GM13976 (cell line): Measurements from ENCODE around the gene MAP4K2.

ENCODE experiments used
- DNase-seq: peaks from one replicate; pipeline ENCODE4 v3.0.0; 2012; ENCODE audit warnings: low spot score
- in situ Hi-C: fragments of 300-500 bp; cut with MboI; formaldehyde crosslinking; loops from one replicate; pipeline ENCODE4 v1.12.0; 2022; ENCODE audit warnings: low sequenced_read_pairs, mixed read lengths, inconsistent platforms; ENCODE audit not compliant: unreplicated experiment
- TF ChIP-seq, protein P1 (sequence below): IDR thresholded peaks from 2 replicates; pipeline ENCODE4 v1.5.1; 2012; ENCODE audit warnings: borderline replicate concordance, mild to moderate bottlenecking; ENCODE audit not compliant: insufficient read depth; ENCODE audit errors: extremely low read depth, missing control alignments, control extremely low read depth

The MAP4K2 gene

GRCh38 chr11:64758330-64759079 lies 44.5 kb downstream of the MAP4K2 start:
- DNase-seq: no peak
- in situ Hi-C loops: no loop called here
- TF ChIP-seq, protein P1, sequence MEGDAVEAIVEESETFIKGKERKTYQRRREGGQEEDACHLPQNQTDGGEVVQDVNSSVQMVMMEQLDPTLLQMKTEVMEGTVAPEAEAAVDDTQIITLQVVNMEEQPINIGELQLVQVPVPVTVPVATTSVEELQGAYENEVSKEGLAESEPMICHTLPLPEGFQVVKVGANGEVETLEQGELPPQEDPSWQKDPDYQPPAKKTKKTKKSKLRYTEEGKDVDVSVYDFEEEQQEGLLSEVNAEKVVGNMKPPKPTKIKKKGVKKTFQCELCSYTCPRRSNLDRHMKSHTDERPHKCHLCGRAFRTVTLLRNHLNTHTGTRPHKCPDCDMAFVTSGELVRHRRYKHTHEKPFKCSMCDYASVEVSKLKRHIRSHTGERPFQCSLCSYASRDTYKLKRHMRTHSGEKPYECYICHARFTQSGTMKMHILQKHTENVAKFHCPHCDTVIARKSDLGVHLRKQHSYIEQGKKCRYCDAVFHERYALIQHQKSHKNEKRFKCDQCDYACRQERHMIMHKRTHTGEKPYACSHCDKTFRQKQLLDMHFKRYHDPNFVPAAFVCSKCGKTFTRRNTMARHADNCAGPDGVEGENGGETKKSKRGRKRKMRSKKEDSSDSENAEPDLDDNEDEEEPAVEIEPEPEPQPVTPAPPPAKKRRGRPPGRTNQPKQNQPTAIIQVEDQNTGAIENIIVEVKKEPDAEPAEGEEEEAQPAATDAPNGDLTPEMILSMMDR: no peak

DNA sequence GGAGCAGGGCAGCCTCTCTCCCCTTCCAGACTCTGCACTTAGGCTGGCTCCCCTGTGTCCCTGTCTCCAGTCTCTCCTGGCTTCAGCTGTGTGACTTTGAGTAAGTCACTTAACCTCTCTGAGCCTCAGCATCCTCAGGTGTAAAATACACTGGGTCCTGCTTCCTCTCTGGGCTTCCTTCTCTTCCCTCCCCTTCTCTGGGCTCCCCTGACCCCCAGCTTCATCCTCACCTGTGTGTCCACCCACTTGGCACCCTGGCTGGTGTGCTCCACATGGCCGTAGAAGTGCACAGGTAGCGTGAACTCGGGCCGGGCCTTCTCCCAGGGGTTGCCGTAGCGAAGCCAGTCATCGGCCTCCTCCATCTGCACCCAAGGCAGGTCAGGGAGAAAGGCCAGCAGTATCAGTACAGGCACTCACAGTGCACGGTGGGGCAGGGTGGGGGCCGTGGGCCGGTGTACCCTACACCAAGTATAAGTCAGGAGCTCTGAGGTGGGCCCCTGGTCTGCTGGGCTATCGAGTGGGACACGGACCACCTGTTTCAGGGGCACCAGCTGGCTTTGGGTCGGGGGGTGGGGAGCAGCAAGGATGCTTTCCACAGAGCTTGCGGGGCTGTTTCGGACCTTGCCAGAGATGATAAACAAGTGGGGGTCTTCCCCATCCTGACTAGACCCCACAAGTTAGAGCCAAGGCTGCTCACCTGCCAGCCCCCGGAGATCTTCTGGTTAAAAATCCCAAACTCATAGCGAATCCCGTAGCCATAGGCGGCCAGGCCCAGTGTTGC lies 45.3 kb downstream of the MAP4K2 start:
- TF ChIP-seq, protein P1: no peak
- no peak for DNase-seq
- in situ Hi-C loops: no loop called here

DNA sequence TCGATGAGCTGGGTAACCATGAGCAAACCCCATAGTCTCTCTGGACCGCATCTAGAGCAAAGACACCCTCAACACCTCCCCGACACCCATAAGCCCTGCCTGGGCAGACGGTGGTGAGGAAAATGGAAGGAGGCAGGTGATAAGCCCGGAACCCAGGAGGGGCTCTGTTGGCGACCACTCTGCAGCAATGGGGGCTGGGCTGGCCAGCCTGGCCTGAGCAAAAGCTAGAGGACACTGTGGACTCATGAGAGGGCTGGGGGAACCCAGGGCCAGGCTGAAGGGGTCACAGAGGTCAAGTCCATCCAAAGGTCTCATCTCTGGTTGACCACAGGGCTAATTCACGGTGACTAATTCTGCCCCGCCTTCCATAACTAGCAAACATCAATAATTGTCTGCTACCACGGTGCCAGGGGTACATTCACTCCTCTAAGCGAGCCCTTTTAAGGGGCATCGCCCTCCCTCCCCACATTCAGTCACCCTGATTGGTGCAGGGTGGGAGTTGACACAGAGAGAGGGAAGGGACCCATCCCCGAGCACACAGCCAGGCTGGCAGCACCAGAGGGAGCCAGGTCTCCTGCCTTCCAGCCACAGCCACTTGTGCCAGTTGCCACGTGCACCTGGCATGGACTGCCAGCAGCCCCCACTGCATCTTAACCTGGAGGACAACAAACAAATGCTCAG lies 47.2 kb downstream of the MAP4K2 start:
- in situ Hi-C loops: no loop called here
- TF ChIP-seq, protein P1: no peak
- no peak for DNase-seq

DNA sequence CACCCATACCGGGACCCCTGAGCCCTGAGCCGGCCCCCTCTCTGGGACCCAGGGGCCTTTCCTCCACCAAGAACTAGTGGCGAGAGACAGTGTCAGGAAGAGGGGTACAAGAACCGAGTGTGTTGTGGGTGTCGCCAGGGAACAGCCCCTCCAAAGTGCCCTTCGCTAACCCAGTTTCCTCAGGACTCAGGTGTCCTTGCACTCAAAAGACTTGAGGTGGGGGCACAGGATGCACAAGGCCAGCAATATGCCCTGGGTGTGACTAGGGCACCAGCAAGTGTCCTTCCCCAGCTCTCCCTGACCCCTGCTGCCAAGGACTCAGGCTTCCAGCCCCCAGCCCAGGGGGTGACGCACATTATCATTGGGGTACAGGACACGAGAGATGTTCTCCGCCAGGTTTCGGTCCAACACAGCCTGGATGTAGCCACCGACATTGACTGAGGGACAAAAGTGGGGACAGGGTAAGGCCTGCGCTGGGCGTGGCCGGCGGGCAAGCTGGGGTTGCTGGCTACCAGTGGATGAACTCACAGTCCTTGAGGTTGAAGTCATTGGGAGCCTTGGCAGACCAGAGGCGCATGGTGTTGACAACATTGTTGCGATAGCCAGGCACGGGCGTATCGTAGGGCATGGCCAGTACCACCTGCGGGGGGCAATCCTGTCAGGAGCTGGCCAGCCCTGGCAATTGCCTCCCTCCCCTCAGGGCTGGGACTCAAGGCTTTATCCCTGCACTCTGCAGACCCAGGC lies 47.9 kb downstream of the MAP4K2 start:
- in situ Hi-C loops: no loop called here
- DNase-seq: no peak
- TF ChIP-seq, protein P1: no peak

DNA sequence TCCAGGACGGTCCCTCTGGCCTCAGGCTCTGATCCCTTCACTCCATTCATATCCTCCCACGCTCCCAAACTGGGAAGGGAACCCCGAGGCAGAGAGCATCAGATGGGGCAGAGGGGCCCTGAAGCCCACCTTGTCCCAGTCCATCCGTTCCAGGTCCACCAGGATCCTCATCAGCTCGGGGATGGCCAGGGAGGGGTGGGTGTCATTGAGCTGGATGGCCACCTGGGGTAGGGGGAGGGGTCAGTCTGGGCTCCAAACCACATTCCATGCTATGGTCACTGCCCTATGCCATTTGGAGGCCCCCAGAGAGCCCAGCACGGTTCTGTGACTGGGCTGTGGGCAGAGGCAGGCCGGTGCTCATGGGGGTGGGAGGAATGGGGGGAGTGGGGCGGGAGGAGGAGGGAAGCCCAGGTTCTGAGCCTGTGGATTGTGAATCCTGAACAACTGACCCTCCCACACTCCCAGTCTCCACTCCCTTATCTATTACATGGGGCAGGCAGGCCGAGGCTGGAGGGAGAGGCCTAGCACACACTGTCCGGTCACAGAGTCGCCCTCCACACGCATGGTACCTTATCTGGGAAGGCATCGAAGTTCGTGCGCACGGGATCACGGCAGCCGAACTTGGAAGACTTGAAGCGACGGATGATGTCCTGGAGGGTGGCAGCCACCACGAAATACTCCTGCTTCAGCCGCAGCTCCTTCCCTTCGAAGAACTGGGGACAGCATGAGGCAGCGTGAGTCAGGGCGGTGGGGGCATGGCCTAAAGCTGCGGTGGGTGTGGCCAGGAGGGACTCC lies 48.7 kb downstream of the MAP4K2 start:
- in situ Hi-C loops: no loop called here
- TF ChIP-seq, protein P1: no peak
- DNase-seq: no peak
